GM12878 (cell line): ENCODE results near the gene WASHC2C. TPM values are rescaled to one million over a fixed set of nuclear protein-coding genes. Genes with fewer than 3 reads are reported as not detected.
"Not testable (repeated sequence)": the region's sequence is repeated elsewhere in the genome, so short reads cannot be mapped to it uniquely, and the experiment has no call there.

Experiments used
- ATAC-seq: fragments of 200-7000 bp; cut with Tn5 transposase; 3 replicates; pipeline ENCODE4 v1.9.1; 2020; ENCODE audit warnings: mild to moderate bottlenecking, moderate library complexity
- BruUV-seq: library from RNA; stranded (reverse); fragments of 400-500 nt; replicated peaks from 2 replicates; lab custom pipeline; 2021; lab: Mats Ljungman, UMichigan
- CTCF ChIA-PET: fragments of 300-600 bp; sonication (Branson Sonifier 250); formaldehyde crosslinking; extraction: SDS; loops from one replicate; lab custom pipeline; 2021; ENCODE audit warnings: inconsistent platforms; lab: Yijun Ruan, JAX
- POLR2A ChIA-PET: fragments of 350-600 bp; formaldehyde crosslinking; extraction: SDS; loops from one replicate; lab custom pipeline; 2021; ENCODE audit warnings: inconsistent platforms; lab: Charles Lee
- RAD21 ChIA-PET: fragments of 300-600 bp; sonication (Branson Sonifier 250); formaldehyde crosslinking; loops from one replicate; lab custom pipeline; 2023; ENCODE audit warnings: antibody characterized with exemption; ENCODE audit not compliant: unreplicated experiment; lab: Charles Lee
- SMC1A ChIA-PET: fragments of 300-600 bp; sonication (Branson Sonifier 250); formaldehyde crosslinking; loops from one replicate; lab custom pipeline; 2023; ENCODE audit not compliant: unreplicated experiment, uncharacterized antibody; lab: Charles Lee
- DNase-seq: peaks from one replicate; pipeline ENCODE4 v3.0.0-alpha.2; 2011; ENCODE audit warnings: low read depth, low spot score
- FAIRE-seq: peaks from 3 replicates; lab custom pipeline; 2011; peaks lifted over from hg19 to GRCh38; lab: Jason Lieb, UNC
- H2AFZ ChIP-seq: 2 replicates; pipeline ENCODE4 v1.6.0; 2011; ENCODE audit warnings: low read depth, low read length, control low read depth; ENCODE audit not compliant: control insufficient read depth
- H3K27ac ChIP-seq: 2 replicates; pipeline ENCODE4 v1.5.1; 2011; ENCODE audit warnings: control low read depth; ENCODE audit not compliant: control insufficient read depth, insufficient read depth
- H3K27me3 ChIP-seq, 2 experiments: replicated peaks in 1 of 2; 2 replicates each; pipeline versions ENCODE4 v1.6.0 to v1.6.1; 2011; ENCODE audit warnings: low read length in 1 of 2; ENCODE audit not compliant: control insufficient read depth in 2 of 2, insufficient read depth in 2 of 2
- H3K36me3 ChIP-seq, 2 experiments: 2 replicates each; pipeline ENCODE4 v1.5.1; 2011; ENCODE audit warnings: low read length in 1 of 2; ENCODE audit not compliant: control insufficient read depth in 2 of 2, insufficient read depth in 2 of 2
- H3K4me1 ChIP-seq: 2 replicates; pipeline ENCODE4 v1.6.1; 2011; ENCODE audit warnings: mild to moderate bottlenecking, low read length, moderate library complexity, mixed read lengths; ENCODE audit not compliant: control insufficient read depth, insufficient read depth
- H3K4me2 ChIP-seq: 2 replicates; pipeline ENCODE4 v1.6.0; 2011; ENCODE audit warnings: control low read depth; ENCODE audit not compliant: control insufficient read depth, insufficient read depth
- H3K4me3 ChIP-seq: fragments of 200-600 bp; sonication (generic); 2 replicates; pipeline ENCODE4 v1.5.1; 2016
- H3K79me2 ChIP-seq: 2 replicates; pipeline ENCODE4 v1.6.0; 2011; ENCODE audit warnings: low read length; ENCODE audit not compliant: control insufficient read depth, insufficient read depth
- H3K9ac ChIP-seq: 2 replicates; pipeline ENCODE4 v1.8.0; 2011; ENCODE audit warnings: low read length, control low read depth, mixed read lengths; ENCODE audit not compliant: control insufficient read depth, insufficient read depth
- H3K9me3 ChIP-seq: replicated peaks from 3 replicates; pipeline ENCODE4 v1.5.1; 2011; ENCODE audit warnings: mild to moderate bottlenecking, low read length; ENCODE audit not compliant: control insufficient read depth, insufficient read depth
- H4K20me1 ChIP-seq: 2 replicates; pipeline ENCODE4 v1.6.0; 2011; ENCODE audit not compliant: control insufficient read depth, insufficient read depth
- WGBS: methylation state at CpG from one replicate; pipeline ENCODE4 v1.1.6; 2016; ENCODE audit warnings: low lambda C conversion rate; ENCODE audit not compliant: insufficient replicate concordance, insufficient coverage; ENCODE audit errors: missing lambda C conversion rate; 5-methylcytosine and 5-hydroxymethylcytosine counted together
- in situ Hi-C: fragments of 300-500 bp; cut with MboI; formaldehyde crosslinking; loops from 9 replicates; pipeline ENCODE4 v1.14.3; 2018; ENCODE audit warnings: mixed read lengths
- intact Hi-C: fragments of 100-400 bp; cut with micrococcal nuclease; formaldehyde crosslinking; loops from one replicate; pipeline ENCODE4 v1.14.2; 2022; ENCODE audit not compliant: unreplicated experiment
- polyA plus RNA-seq, 11 experiments: library from polyadenylated mRNA; depleted of rRNA in 4 of 11; unstranded in 6 of 11; stranded (reverse) in 5 of 11; fragments of >200 nt; fragmentation: Nextera tagmentation in 4 of 11; fragmentation: Illumina TruSeq in 1 of 11; extraction: Ambion mirVana in 4 of 11; extraction: Trizol in 1 of 11; gene quantifications; 1 replicate in 1 of 11; 2 replicates in 10 of 11; pipeline versions ENCODE4 v1.2.1 to v1.2.3, GENCODE V29; 2011 to 2016; ENCODE audit warnings: inconsistent platforms in 2 of 11, missing spikeins in 2 of 11, low read depth in 1 of 11
- total RNA-seq, 4 experiments: library from RNA; depleted of rRNA in 3 of 4; stranded (reverse); fragments of >200 nt in 3 of 4; fragmentation: Illumina TruSeq in 1 of 4; extraction: Trizol in 1 of 4; gene quantifications; 2 replicates each; pipeline versions ENCODE4 v1.2.1 to v1.2.3, GENCODE V29; 2013 to 2021

WASHC2C gene
- total and polyA plus RNA-seq, 10 of the 15 experiments (the other 5 are each of a cell fraction or from before 2014, with no cell fraction given), result 3.3 to 30.6 (median 22.9) TPM

GRCh38 chr10:45727421-45727965 lies 427 bp downstream of the WASHC2C start:
- DNase-seq, H3K4me1 ChIP-seq, RAD21 ChIA-PET, POLR2A ChIA-PET, H3K9me3 ChIP-seq, H3K79me2 ChIP-seq, H3K36me3 ChIP-seq, H4K20me1 ChIP-seq, H3K27me3 ChIP-seq, SMC1A ChIA-PET, FAIRE-seq: not testable (repeated sequence)
- peak; percentile 84 for ATAC-seq
- WGBS, result 10% methylated on average over 19 of the region's 45 CpGs
- in situ Hi-C loops, result loop anchor here (10.0 kb wide), 1 partner anchor 263 kb away; no protein-coding TSS in a partner anchor
- CTCF ChIA-PET, result interaction anchor here (1.2 kb wide), 1 partner anchor 263 kb away, joined by 3 read pairs; no protein-coding TSS in a partner anchor
- Histone ChIP-seq H3K4me3 (peak overlapping the region; percentile 81), H3K9ac (peak overlapping the region; percentile 67; the same call in 1 of the 2 replicates), H3K4me2 (0 out of 2 replicates have a peak overlapping the region, but pooled peaks have one; percentile 9), H2AFZ (peak overlapping the region; percentile 75), H3K27ac (peak overlapping the region; percentile 53)
- intact Hi-C loops, result loop anchor here (5.0 kb wide), 1 partner anchor 260 kb away; no protein-coding TSS in a partner anchor
- TSS peak; percentile 73 for BruUV-seq

GRCh38 chr10:45734449-45734848 lies 7.4 kb downstream of the WASHC2C start:
- in situ Hi-C loops, result loop anchor here (10.0 kb wide), 1 partner anchor 490 kb away; no protein-coding TSS in a partner anchor
- FAIRE-seq, SMC1A ChIA-PET, H3K9me3 ChIP-seq, H3K9ac ChIP-seq, H3K27ac ChIP-seq, ATAC-seq, BruUV-seq, H3K79me2 ChIP-seq, H4K20me1 ChIP-seq, H3K27me3 ChIP-seq, H2AFZ ChIP-seq, POLR2A ChIA-PET, H3K4me2 ChIP-seq, H3K36me3 ChIP-seq, DNase-seq, intact Hi-C loops, H3K4me1 ChIP-seq, CTCF ChIA-PET, H3K4me3 ChIP-seq: not testable (repeated sequence)
- RAD21 ChIA-PET, result interaction anchor here (0.9 kb wide), 1 partner anchor 484 kb away, joined by 3 read pairs; no protein-coding TSS in a partner anchor
- 100% methylated on average over 1 of the region's 2 CpGs for WGBS
